Renal cortex interstitium (tissue), 11 donors: ENCODE data around the gene RHO. TPM values are rescaled to one million over a fixed set of nuclear protein-coding genes. Genes with fewer than 3 reads are reported as not detected.

Experiments used
- DNase-seq, 11 donors: peaks; one replicate each; pipeline ENCODE4 v3.0.0-alpha.2; 2013; ENCODE audit warnings: low read depth in 9 of 11, low spot score in 4 of 11; ENCODE audit errors: extremely low read depth in 1 of 11
- polyA plus RNA-seq, 3 donors: library from polyadenylated mRNA; unstranded; fragments of 120-200 nt; gene quantifications; one replicate each; pipeline ENCODE4 v1.2.1, GENCODE V29; 2013; ENCODE audit not compliant: insufficient read length in 3 of 3

The RHO gene
- polyA plus RNA-seq, 3 donors: 0.04 to 0.09 (median 0.08) TPM

DNA sequence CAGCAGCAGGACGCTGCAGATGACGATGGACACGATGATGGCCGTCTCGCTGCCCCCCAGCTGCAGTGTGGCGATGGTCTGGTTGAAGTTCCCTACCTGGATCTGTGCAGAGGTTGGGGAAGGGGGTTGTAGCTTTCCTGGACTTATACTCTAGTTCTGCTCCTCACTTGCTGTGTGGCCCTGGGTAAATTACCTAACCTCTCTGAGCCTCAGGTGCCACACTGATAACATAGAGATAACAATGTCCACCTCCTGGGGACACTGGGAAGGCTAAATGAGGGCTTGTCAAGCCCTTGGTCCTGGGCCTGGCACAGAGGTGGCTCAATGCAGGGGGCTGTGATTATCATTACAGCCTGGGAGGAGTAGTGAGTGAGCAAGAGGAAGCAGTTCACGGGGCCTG is 41.4 kb downstream of the RHO start:
- DNase-seq: no peak

DNA sequence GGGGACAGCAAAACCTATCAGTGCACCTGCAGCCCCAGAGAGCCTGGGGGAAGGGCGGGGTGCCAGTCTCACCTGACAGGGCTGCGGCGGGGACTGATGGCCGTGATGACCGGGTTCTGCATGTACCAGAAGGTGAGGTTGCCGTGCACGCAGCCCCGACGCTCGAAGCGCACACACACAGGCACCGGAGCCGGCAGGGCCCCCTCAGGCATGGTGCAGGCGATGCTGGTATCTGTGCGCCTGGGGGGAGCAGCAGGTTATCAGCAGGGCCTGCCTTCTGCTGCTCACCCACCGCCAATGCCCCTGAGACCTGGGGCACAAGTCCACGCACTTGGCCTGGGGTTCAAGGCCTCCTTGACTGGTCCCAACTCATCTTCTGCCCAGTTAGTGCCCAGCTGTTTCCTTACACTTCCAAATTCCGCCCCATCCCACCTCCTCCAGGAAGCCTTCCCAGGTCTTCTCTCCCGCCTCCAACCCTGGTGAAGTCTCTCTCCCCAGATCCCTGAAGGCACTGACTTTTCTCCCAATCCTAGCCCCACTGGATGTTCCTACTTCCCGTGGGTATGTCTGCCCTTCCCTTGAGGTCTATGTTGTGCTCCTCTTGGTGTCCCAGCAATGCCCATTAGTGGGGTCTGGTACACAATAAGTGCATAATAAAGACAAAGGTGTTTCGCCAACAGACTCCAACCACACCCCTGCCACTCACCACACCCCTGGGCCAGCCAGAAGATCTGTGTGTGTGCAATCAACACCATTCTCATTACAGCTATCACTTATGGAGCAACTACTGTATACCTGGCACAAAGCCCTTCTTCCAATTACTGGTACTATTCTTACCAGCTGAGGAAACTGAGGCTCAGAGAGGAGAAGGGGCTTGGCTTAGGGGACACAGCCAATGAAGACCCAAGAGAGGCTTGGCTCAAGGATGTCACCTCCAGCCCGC is 43.4 kb downstream of the RHO start:
- DNase-seq: no peak

DNA sequence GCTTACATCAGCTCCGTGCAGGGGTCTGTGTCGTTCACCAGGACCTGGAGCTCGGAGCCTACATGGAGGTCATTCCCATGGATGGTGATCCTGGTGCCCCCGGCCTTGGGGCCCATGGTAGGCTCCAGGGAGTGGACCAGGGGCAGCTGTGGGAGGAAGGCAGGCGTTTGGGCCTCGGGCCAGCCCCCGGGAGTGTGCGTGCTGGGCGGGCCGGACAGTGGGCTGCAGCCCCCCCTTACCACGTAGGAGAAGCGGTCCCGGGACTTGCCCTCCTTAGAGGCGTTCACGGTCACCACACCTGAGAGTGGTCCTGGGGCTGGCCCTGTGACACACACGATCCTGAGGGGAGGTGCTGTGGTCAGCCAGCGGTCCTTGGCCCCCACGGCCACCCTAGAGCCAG is 44.2 kb downstream of the RHO start:
- no peak for DNase-seq

DNA sequence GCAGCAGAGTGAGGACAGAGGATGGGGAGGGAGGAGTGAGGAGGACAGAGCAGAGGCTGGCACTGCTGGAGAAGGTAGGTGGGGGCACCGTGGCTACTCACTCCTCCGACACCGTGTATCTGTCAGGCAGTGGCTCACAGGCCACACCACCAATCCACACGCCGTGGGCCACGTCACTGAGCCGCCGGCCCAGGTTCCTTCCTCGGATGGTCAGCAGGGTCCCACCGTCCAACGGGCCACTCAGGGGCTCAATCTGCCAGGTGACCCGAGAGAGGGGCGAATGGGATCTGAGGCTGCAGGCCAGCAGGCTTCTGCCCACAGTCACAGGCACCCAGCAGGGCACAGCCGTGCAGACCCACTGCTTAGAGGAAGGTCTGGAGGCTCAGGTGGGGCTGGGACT is 45.1 kb downstream of the RHO start:
- no peak for DNase-seq

DNA sequence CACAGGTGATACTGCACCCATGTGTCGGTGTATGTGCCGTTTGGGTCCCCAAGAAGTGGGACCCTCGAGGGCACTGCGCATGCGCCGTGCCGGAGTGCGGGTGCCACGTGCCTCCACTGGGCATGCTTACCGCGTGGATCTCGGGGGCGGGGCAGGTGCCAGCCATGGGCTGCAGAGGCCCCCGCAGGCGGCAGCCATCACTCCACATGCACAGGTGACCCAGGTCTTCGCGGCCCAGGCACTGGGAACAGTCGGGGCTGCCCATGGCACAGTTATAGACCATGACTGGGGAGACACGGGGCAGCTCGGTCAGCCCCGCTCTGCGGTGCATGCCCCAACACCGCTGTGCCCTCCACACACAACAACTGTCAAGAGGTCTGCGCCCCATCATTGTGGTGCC is 45.8 kb downstream of the RHO start:
- DNase-seq: no peak

DNA sequence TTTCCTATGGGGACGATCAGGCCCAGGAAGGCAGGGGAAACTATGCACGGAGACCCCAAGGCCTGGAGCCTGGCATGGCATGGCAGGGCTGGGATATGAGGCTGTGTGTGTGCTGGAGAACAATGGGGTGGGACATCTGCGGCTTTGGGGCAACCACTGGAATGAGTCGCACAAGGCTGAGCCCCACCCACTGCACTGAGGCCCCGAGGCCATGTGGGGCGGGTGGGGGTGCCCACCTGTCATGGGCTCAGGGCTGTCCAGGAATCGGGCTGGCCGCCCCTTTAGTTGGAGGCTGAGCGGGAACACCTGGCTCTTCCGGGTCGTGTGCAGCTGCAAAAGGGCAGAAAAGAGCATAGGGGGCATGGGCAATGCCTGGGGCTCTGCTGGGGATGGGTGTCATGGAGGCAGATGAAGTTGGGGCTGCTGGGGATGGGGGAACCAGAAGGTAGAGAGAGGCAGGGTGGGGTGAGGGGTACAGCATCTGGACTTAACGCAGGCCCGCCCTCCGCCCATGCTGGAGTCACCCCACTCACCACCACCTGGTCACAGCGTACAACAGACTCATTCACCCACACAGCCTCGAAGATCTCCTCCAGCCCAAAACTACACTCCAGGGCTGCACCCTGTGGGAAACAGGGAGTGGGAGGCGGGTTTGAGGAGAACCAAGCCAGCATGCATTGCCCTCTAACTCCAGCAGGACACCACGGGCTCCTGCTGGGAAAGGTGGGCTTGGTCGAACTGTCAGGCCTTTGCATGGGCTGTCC is 47.0 kb downstream of the RHO start:
- DNase-seq: no peak

DNA sequence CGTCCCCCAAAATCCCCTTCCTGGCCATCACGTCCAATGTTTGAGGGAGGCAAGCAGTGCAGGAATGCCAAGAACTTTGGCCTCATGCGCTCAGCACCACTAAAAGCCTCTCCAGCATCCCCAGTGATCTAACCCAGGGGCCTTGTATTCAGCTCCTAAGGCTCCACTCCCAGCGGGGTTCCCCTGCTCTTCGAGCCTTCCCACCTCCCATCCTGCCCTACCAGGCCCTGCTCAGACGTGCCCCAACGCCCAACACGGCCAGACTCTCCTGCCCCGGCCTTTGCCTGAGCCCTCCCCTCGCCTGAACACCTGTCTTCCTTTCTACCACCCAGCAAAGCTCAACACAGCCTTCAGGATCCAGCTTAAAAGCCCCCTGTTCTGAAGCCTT is 47.6 kb downstream of the RHO start:
- no peak for DNase-seq

DNA sequence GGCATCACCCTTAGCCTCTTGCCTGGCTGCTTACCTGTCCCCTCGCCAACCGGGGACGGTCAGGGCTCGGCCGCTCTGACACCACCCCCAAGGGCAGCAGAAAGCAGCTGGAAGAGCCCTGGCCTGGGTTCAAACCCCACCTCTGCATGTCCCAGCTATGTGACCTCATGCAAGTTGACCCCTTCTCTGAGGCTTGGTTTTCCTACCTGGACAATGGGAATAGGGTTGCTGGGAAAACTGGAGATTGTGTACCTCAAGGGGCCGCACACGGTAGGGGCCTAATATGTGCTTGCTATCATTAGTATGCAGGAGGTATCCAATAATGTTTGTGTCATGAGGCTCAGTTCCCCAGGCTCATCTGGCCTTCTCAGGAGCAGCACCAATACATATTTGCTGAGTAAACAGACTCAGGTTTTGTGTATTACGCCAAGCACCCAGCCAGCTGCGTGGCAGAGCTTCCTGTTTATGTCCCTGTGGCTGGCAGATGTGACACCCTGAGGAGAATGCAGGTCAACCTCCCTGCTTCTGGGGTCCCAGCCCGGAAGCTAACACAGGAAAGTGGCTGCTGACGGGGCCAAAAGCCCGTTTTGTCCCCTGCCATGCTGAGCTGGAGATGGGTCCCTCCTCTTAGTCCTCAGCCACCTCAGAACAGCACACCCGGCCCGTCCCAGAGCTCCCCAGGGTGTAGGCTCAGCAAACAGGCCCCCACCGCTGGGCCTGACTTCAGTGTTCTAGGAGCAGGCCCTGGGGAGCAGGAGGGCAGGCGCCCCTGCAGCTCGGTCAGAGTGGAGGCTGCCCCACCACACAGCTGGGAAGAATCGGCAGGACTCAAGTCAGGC is 48.3 kb downstream of the RHO start:
- no peak for DNase-seq

DNA sequence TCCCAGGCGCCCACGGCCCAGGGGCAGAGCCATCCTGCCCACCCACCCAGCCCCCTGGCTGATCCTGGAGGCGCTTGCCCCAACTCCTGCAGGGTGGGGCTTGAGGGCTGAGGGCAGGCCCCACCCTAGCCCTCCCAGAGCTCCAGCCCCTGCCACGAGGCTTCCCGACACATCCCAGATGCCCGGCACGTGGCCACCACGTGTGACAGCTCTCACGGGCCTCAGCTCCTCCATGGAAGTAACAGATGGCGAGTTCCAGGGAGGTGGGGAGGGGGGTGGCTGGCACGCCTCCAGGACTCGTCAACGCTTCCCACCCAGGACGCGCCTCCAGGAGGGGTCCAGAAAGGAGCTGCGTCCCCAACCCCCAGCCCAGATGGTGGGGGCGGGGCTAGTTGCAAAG is 48.9 kb downstream of the RHO start:
- no peak for DNase-seq

DNA sequence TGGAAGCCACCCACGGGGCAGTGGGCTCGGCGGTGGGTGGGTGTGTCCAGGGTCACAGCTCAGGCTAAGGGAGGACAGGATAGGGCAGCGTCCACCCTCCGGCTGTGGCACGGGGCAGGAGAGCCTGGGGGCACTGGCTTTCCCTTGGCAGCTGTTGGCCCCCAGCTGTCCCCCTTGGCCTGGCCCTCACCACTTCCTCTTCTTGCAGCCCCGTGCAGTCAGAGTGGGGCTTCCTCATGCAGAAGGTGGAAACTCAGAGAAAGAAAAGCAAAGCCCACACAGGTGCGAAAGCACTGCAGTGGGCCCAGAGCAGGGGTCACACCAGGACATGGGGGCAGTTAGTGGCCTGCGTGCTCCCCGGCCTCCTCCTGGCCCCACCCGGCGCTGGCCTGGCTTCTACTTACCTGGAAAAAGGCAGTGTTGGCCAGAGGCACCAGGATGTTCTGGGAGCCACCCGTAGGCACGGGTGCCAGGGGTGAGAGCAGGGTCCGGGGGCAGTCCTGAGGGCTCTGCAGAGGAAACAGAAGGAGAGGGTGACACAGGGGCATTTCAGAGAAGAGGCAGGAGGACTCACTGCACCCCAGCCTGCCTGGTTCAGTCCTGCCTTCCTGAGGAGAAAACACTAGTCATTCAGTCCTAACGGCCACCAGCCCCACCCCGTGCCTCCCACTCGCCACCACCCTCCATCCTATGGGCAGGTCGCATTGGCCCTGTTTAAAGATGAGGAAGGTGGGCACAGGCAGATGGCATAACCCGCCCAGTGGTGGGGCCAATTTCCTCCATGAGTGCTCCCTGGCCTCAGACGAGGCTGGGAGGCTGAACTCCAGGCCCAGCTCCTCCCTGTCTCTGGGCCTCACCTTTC is 49.7 kb downstream of the RHO start:
- no peak for DNase-seq

DNA sequence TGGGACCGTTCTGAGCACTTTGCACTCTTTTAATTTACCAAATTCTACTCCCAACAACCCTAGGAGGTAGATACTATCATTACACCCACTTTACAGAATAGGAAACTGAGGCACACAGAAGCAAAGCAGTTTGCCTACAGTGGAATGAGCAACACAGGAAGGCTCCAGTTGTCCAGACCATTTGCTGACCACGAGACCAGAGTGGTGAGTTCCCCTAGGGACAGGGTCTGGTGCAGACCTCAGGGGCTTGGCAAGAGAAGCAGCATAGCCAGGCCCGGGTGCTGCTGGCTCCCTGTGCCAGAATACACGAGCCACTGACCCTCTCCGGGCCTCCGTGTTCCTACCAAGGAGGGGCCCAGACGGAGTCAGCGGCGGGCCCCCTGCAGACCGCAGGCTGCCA is 51.6 kb downstream of the RHO start:
- no peak for DNase-seq

DNA sequence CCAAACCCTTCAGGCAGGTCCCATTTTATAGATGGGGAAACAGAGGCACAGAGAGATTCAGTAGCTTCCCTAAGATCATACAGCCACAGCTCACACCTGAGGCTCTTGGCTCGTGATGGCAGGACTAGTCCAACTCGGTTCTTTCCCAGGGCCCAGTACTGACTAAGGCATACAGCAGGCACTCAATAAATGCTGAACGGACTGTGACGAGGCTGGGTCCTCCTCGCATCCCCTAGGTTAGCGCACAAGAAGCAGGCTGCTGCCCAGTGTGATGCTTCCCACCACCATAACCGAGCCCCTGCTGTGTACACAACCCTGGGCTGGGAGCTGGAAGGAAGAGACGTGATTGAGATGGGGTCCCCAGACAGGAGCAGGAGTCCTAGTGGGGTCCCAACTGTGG is 53.2 kb downstream of the RHO start:
- DNase-seq: no peak

DNA sequence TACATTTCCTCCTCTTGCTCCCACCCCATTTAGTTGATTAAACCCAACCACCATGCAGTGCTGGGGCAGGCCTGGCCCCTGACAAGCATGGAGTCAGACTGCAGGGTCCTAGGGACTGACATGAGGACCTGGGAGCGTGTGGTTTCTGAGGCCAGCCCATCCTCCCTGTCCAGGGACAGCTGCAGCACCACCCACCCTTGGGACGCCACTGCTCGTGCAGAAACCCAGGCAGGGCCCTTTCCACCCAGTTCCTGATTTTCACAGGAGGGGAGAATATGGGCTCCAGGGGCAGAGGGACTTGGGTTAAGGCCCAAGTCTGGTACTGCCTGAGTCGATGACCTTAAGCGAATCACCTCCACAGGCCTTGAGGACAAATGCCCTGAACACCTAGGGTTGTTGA is 54.4 kb downstream of the RHO start:
- DNase-seq: no peak

DNA sequence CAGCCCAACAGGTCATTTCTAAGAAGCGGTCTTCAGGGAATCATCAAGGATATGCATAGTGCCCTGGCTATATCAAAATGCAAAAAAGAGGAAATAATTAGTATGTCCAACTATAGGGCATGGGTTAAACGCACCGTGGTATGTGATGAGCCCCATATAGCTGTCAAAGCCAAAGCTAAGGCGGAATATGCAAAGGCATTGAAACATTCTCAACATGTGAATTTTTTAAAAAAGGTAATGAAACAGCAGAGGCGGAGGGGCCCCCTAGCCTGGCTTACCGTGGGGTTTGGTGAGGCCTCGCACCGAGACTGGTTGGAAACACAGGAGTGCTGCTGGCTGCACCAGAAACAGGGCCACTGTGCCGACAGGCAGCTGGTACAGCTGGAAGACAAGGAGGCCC is 54.9 kb downstream of the RHO start:
- no peak for DNase-seq

DNA sequence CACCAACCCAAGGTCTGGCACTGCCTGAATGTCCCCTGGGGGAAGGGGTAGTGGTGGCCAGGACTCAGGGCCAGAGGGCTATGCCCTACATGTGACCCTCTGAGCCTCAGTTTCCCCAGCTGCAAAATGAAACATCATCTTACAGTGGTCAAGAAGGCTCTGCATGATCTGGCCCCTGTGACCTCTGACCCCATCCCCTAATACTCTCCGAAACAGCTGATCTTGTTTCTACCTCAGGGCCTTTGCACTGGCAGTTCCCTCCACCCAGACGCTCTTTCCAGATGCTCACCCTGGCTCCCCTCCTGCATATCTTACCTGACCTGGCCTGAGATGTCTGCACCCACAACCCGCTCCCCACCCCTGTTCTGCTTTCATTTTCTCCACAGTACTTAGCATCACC is 56.2 kb downstream of the RHO start:
- no peak for DNase-seq
